ENCODE results near the gene CCDC93.

- no peak for TF ChIP-seq CTCF (IDR thresholded peaks at IDR 0.05)
- TF ChIP-seq POLR2A (IDR thresholded peaks at IDR 0.05) = no peak
These were observed 30.8 kb downstream of the CCDC93 start for GRCh38 chr2:117983040-117983439.
